ENCODE measurements around the gene ARHGAP4.

DNA sequence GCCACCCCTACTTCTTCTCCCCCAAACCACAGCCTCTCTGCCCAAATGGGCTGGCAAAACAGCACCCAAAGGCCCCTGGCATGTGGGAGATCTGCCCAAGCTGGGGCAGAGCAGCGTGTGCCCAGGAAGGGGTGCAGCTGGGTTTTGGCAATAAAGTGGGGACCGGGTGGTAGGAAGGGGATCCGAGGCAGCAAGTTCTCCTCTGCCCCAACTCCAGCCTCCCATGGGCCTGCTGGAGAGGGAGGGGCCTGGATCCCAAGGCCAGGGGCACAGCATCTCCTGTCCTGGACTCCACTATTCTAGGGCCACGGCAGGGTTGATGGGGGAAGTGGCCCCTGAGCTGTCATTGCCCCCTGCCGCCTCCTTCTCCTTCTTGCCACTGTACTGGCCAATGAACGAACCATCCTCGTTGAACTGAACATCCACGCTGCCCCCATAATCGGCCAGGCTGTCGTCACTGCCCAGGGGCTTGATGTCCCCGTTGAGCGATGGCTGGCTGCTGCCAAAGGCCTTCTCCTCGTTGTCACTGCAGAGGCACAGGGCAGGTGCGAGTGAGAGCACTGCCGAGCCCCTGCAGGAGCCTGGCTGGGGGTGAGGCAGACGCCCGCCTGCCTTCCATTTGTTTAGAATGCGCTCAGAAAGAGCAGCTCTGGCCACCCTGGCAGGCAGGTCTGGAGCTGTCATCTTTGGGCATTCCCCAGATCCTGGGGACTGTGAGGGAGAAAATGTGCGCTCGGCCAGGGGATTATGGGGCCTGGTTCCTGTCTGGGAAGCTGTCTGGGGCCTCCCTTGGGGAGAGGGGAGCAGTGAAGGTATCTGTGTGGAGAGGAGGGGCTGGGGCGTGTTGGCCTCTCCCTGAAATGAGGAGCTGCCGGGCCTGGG lies 63.5 kb downstream of the ARHGAP4 start:
- no peak for TF ChIP-seq CTCF (IDR thresholded peaks at IDR 0.05)
- no peak for TF ChIP-seq POLR2A (IDR thresholded peaks at IDR 0.05)

Measured in Peyer's patch (tissue), 4 donors.